NT2/D1 (cell line): Measurements from ENCODE around the gene IRF2.

ENCODE experiments used
- SUZ12 ChIP-seq: IDR thresholded peaks from 2 replicates; pipeline ENCODE4 v1.6.1; 2011; ENCODE audit not compliant: insufficient read length, insufficient read depth; ENCODE audit errors: extremely low read depth
- YY1 ChIP-seq: IDR thresholded peaks from 2 replicates; pipeline ENCODE4 v1.6.1; 2011; ENCODE audit not compliant: insufficient read length, insufficient read depth
- ZNF274 ChIP-seq: IDR thresholded peaks from 2 replicates; pipeline ENCODE4 v1.6.1; 2011; ENCODE audit warnings: mild to moderate bottlenecking, low read depth, low read length

GRCh38 chr4:184455299-184455698, 19.1 kb downstream of the IRF2 start:
- no peak for TF ChIP-seq YY1
- TF ChIP-seq ZNF274: no peak
- TF ChIP-seq SUZ12: no peak
